ENCODE data around the gene XIAP.
"Not testable (repeated sequence)": the region's sequence is repeated elsewhere in the genome, so short reads cannot be mapped to it uniquely, and the experiment has no call there.

XIAP gene

GRCh38 chrX:123876844-123877243 lies 17.0 kb downstream of the XIAP start:
- no peak for DNase-seq

- DNase-seq = no peak
These were observed 18.4 kb downstream of the XIAP start for GRCh38 chrX:123878252-123878721.

GRCh38 chrX:123881330-123881729 lies 21.5 kb downstream of the XIAP start:
- no peak for DNase-seq

GRCh38 chrX:123882391-123882790 lies 22.5 kb downstream of the XIAP start:
- no peak for DNase-seq

- no peak for DNase-seq
These were observed 25.1 kb downstream of the XIAP start for GRCh38 chrX:123884809-123885408.

GRCh38 chrX:123899701-123900100 lies 39.8 kb downstream of the XIAP start:
- DNase-seq = no peak

GRCh38 chrX:123903261-123903660 lies 43.4 kb downstream of the XIAP start:
- not testable (repeated sequence) for DNase-seq

GRCh38 chrX:123905332-123905731 lies 45.5 kb downstream of the XIAP start:
- DNase-seq = no peak

GRCh38 chrX:123906557-123907316 lies 46.9 kb downstream of the XIAP start:
- DNase-seq = no peak

GRCh38 chrX:123909523-123909922 lies 49.7 kb downstream of the XIAP start:
- DNase-seq = no peak

- DNase-seq = no peak
These were observed 57.2 kb downstream of the XIAP start for GRCh38 chrX:123917069-123917468.

GRCh38 chrX:123918106-123918721 lies 58.4 kb downstream of the XIAP start:
- no peak for DNase-seq

GRCh38 chrX:123920105-123920785 lies 60.4 kb downstream of the XIAP start:
- DNase-seq = no peak

- no peak for DNase-seq
These were observed 63.4 kb downstream of the XIAP start for GRCh38 chrX:123923211-123923610.

GRCh38 chrX:123924186-123924585 lies 64.3 kb downstream of the XIAP start:
- DNase-seq = no peak

- no peak for DNase-seq
These were observed 68.0 kb downstream of the XIAP start for GRCh38 chrX:123927845-123928244.

GRCh38 chrX:123932055-123932454 lies 72.2 kb downstream of the XIAP start:
- DNase-seq = not testable (repeated sequence)

- DNase-seq = no peak
These were observed 83.2 kb downstream of the XIAP start for GRCh38 chrX:123943074-123943473.

- DNase-seq = no peak
These were observed 83.6 kb downstream of the XIAP start for GRCh38 chrX:123943488-123943887.

GRCh38 chrX:123949846-123950245 lies 90.0 kb downstream of the XIAP start:
- DNase-seq = no peak

GRCh38 chrX:123959281-123960063 lies 99.6 kb downstream of the XIAP start:
- DNase-seq = peak; percentile 56

- no peak for DNase-seq
These were observed 101.1 kb downstream of the XIAP start for GRCh38 chrX:123960956-123961267.
